GM19397 (cell line): ENCODE results near the gene CDKN2B-AS1.
"Not testable (repeated sequence)": the region's sequence is repeated elsewhere in the genome, so short reads cannot be mapped to it uniquely, and the experiment has no call there.

Source experiments
- ATAC-seq: cut with Tn5 transposase; IDR thresholded peaks from one replicate; pipeline ENCODE4 v1.9.1; 2021; ENCODE audit warnings: mild to moderate bottlenecking, moderate library complexity; ENCODE audit not compliant: unreplicated experiment

The CDKN2B-AS1 gene

GRCh38 chr9:21994556-21995005, at the start of gene CDKN2B-AS1:
Gene CDKN2B-AS1, plus strand, starts transcription at chr9:21994791.
- peak; percentile 44 for ATAC-seq

GRCh38 chr9:21945606-21946005, 49.0 kb upstream of the CDKN2B-AS1 start:
- ATAC-seq: no peak

GRCh38 chr9:21958833-21959232, 35.8 kb upstream of the CDKN2B-AS1 start:
- ATAC-seq: no peak

- not testable (repeated sequence) for ATAC-seq
Observed at GRCh38 chr9:21959268-21959667, 35.3 kb upstream of the CDKN2B-AS1 start.

- no peak for ATAC-seq
Observed at GRCh38 chr9:21961569-21961968, 33.0 kb upstream of the CDKN2B-AS1 start.

- ATAC-seq: peak; percentile 46
Observed at GRCh38 chr9:21964925-21965385, 29.6 kb upstream of the CDKN2B-AS1 start.

- peak; percentile 84 for ATAC-seq
Observed at GRCh38 chr9:21965401-21965951, 29.1 kb upstream of the CDKN2B-AS1 start.

- ATAC-seq: no peak
Observed at GRCh38 chr9:21966140-21966851, 28.3 kb upstream of the CDKN2B-AS1 start.

GRCh38 chr9:21967169-21967568, 27.4 kb upstream of the CDKN2B-AS1 start:
- no peak for ATAC-seq

GRCh38 chr9:21967702-21968101, 26.9 kb upstream of the CDKN2B-AS1 start:
- no peak for ATAC-seq

- no peak for ATAC-seq
Observed at GRCh38 chr9:21968331-21969010, 26.1 kb upstream of the CDKN2B-AS1 start.

- ATAC-seq: no peak
Observed at GRCh38 chr9:21969011-21969940, 25.3 kb upstream of the CDKN2B-AS1 start.

GRCh38 chr9:21969951-21970799, 24.4 kb upstream of the CDKN2B-AS1 start:
- ATAC-seq: no peak

GRCh38 chr9:21970800-21971640, 23.6 kb upstream of the CDKN2B-AS1 start:
- ATAC-seq: no peak

GRCh38 chr9:21972361-21972760, 22.2 kb upstream of the CDKN2B-AS1 start:
- ATAC-seq: no peak

GRCh38 chr9:21974343-21974721, 20.3 kb upstream of the CDKN2B-AS1 start:
- no peak for ATAC-seq

GRCh38 chr9:21974722-21975409, 19.7 kb upstream of the CDKN2B-AS1 start:
- peak; percentile 58 for ATAC-seq

- no peak for ATAC-seq
Observed at GRCh38 chr9:21976334-21976875, 18.2 kb upstream of the CDKN2B-AS1 start.
